Cardiac muscle cell (in vitro differentiated cells and primary cell): ENCODE results near the gene IKZF2. TPM values are rescaled to one million over a fixed set of nuclear protein-coding genes. Genes with fewer than 3 reads are reported as not detected.
"Not testable (repeated sequence)": the region's sequence is repeated elsewhere in the genome, so short reads cannot be mapped to it uniquely, and the experiment has no call there.

ENCODE experiments used
- DNase-seq, 2 donors: peaks; one replicate each; pipeline versions ENCODE4 v3.0.0 to v3.0.0-alpha.2; 2010 to 2017; ENCODE audit warnings: low read depth in 1 of 2, low spot score in 1 of 2
- H3K27ac ChIP-seq: fragments of 200-600 bp; sonication (generic); 2 replicates; pipeline ENCODE4 v1.5.1; 2016
- H3K27me3 ChIP-seq: fragments of 200-600 bp; sonication (generic); 2 replicates; pipeline ENCODE4 v1.6.0; 2016; ENCODE audit warnings: control low read depth
- H3K36me3 ChIP-seq: fragments of 200-600 bp; sonication (generic); 2 replicates; pipeline ENCODE4 v1.5.1; 2016; ENCODE audit warnings: control low read depth
- H3K4me1 ChIP-seq: fragments of 200-600 bp; sonication (generic); 2 replicates; pipeline ENCODE4 v1.8.1; 2017; ENCODE audit warnings: low read depth, mild to moderate bottlenecking, mixed run types
- H3K4me3 ChIP-seq: fragments of 200-600 bp; sonication (generic); 2 replicates; pipeline ENCODE4 v1.5.1; 2016; ENCODE audit warnings: mild to moderate bottlenecking
- H3K9me3 ChIP-seq: fragments of 200-600 bp; sonication (generic); 2 replicates; pipeline ENCODE4 v1.5.1; 2017; ENCODE audit warnings: low read depth, mild to moderate bottlenecking, control low read depth
- polyA plus RNA-seq: library from polyadenylated mRNA; unstranded; fragments of >200 nt; fragmentation: Nextera tagmentation; extraction: Ambion mirVana; gene quantifications from 2 replicates; pipeline ENCODE4 v1.2.1, GENCODE V29; 2016
- total RNA-seq: library from RNA; depleted of rRNA; stranded (reverse); fragments of >200 nt; gene quantifications from 2 replicates; pipeline ENCODE4 v1.2.3, GENCODE V29; 2016
- TF ChIP-seq, protein P1 (sequence below): IDR thresholded peaks from 2 replicates; pipeline ENCODE4 v1.5.1; 2012; ENCODE audit warnings: low read depth, mild to moderate bottlenecking, low read length

Gene IKZF2
- total and polyA plus RNA-seq, 2 experiments from 2014 or later: 3.1 to 10.8 TPM

DNA sequence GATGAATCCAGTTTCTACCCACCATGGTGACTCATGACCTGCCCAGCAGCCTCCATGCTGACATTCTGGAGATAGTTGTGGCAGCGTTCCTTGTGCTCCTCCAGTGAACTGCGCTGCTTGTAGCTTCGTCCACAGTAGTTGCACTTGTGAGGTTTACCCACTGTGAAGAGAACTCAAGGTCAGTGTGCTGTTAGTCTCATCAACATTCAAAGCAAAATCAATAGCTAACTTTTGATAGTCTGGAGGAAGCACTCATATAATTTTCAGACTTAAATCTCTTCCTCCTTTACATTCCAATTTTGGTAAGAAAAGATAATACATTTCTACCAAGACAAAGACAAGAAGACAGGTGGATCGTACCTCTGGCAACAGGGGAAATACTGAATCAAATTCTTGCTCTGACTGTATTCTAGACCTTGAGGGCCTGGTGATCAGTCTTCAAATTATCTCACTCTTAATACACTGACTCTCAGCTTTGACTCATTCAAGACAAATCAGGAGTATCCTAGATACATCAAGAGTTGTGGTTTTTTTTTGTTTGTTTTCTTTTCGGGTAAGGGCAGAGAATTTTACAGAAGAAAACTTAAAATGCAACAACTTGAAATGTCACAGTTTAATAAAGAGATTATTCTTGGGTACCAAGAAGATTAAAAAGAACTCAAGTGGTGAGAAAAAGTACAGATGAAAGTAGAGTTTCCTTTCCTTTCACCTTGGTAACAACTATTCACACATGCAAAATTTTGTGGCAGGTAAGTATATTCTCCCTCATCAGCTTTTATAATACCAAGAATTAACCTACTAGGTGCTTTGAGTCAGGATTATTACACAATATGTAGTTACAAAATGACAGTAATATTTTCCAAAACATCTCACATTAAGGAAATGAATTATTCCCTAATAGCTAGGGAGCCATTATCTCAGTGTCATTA is 129.2 kb downstream of the IKZF2 start:
- peak in 1 of 2 donors; percentile 13 for DNase-seq
- no peak overlapping the region for H3K4me3 ChIP-seq
- H3K36me3 ChIP-seq: no peaks in the 10 kb centered on the region
- TF ChIP-seq, protein P1, sequence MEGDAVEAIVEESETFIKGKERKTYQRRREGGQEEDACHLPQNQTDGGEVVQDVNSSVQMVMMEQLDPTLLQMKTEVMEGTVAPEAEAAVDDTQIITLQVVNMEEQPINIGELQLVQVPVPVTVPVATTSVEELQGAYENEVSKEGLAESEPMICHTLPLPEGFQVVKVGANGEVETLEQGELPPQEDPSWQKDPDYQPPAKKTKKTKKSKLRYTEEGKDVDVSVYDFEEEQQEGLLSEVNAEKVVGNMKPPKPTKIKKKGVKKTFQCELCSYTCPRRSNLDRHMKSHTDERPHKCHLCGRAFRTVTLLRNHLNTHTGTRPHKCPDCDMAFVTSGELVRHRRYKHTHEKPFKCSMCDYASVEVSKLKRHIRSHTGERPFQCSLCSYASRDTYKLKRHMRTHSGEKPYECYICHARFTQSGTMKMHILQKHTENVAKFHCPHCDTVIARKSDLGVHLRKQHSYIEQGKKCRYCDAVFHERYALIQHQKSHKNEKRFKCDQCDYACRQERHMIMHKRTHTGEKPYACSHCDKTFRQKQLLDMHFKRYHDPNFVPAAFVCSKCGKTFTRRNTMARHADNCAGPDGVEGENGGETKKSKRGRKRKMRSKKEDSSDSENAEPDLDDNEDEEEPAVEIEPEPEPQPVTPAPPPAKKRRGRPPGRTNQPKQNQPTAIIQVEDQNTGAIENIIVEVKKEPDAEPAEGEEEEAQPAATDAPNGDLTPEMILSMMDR: no peak
- H3K27ac ChIP-seq: no peak overlapping the region
- no peaks in the 10 kb centered on the region for H3K27me3 ChIP-seq
- H3K9me3 ChIP-seq: no peaks in the 10 kb centered on the region
- H3K4me1 ChIP-seq: no peaks in the 10 kb centered on the region

DNA sequence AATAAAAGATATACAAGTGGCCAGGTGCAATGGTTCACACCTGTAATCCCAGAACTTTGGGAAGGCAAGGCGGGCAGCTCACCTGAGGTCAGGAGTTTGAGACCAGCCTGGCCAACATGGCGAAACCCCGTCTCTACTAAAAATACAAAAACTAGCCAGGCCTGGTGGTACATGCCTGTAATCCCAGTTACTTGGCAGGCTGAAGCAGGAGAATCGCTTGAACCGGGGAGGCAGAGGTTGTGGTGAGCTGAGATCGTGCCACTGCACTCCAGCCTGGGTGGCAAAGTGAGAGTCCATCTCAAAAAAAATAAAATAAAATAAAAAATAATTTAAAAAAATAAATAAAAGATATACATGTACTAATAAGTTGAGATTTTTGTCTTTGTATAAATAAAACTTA is 130.5 kb downstream of the IKZF2 start:
- H3K4me3 ChIP-seq, H3K4me1 ChIP-seq, DNase-seq, H3K9me3 ChIP-seq, H3K27ac ChIP-seq, H3K36me3 ChIP-seq, H3K27me3 ChIP-seq: not testable (repeated sequence)

DNA sequence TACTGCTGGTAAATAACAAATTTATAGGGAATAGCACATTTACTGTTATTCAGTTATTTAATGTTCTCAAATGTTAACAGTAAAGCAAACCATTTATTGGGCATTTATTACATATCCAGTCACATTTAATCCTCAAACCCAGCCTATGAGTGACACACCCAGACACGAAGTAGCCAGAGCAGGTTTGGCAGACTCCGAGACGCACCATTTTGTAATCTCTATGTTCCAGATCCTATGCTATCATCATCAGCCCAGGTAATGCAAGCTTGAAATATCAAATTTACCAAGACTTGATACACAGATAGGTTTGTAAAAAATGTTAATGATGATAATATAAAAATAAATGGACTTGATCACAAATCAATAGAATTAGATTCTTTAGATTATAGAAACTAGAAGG is 131.1 kb downstream of the IKZF2 start:
- H3K4me1 ChIP-seq: no peaks in the 10 kb centered on the region
- no peak overlapping the region for H3K27ac ChIP-seq
- no peak overlapping the region for H3K4me3 ChIP-seq
- no peaks in the 10 kb centered on the region for H3K27me3 ChIP-seq
- no peak for DNase-seq
- TF ChIP-seq, protein P1: no peak
- H3K9me3 ChIP-seq: no peaks in the 10 kb centered on the region
- no peaks in the 10 kb centered on the region for H3K36me3 ChIP-seq

DNA sequence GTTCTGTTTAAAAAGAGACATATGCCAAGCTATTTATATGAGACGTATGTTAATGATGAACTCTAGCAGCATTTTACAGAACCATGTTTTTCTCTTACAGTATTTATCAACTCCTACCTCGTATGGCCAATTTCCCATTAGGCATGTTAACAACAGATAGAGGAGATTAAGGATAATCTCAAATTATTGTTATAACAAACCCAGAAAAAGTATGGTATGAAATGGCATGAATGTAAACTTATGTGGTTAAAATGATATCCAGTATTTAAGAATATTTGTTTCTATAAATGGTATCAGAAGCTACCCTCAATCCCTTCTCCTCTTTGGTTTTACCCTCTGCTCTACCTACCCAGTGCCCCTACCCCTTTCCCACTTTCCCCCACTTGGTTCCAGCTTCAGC is 132.0 kb downstream of the IKZF2 start:
- no peaks in the 10 kb centered on the region for H3K27me3 ChIP-seq
- TF ChIP-seq, protein P1: no peak
- H3K4me1 ChIP-seq: no peaks in the 10 kb centered on the region
- H3K4me3 ChIP-seq: no peak overlapping the region
- DNase-seq: no peak
- no peak overlapping the region for H3K27ac ChIP-seq
- no peaks in the 10 kb centered on the region for H3K36me3 ChIP-seq
- no peaks in the 10 kb centered on the region for H3K9me3 ChIP-seq

DNA sequence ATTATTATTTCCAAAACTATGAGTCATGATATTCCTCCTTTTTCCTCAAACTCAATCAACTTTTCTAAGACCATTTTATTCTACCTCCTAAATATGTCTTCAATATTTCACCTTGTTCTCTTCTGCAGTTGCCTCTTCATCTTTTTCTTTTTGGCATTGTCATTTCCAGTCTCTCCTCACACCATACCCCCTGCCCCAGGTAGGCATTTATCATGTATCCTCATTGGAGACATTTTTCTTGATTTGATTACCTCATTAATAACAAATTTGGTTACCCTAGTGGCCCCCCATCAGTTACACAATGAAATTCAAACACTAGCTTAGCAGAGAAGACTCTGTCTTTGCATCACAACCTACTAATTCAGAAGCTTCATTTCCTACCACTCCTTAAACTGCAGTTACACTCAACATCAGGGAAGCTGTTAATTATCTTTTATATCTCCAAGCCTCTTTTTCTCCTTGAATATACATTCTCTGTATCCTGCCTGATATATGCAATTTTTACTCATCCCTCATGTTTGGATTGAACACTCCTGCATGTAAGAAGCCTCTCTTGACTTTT is 133.0 kb downstream of the IKZF2 start:
- DNase-seq: no peak

More for the DNA sequence above, 133.0 kb downstream of the IKZF2 start:
- Histone ChIP-seq H3K9me3 (no peaks in the 10 kb centered on the region), H3K36me3 (no peaks in the 10 kb centered on the region), H3K27me3 (no peaks in the 10 kb centered on the region), H3K4me1 (no peaks in the 10 kb centered on the region), H3K27ac (no peak overlapping the region), H3K4me3 (no peak overlapping the region)
- TF ChIP-seq, protein P1: no peak
